K562 (cell line): ENCODE measurements around the gene BAD. TPM values are rescaled to one million over a fixed set of nuclear protein-coding genes. Genes with fewer than 3 reads are reported as not detected.

Experiments
- CCNT2 ChIP-seq: IDR thresholded peaks from 2 replicates; pipeline ENCODE4 v1.6.1; 2011; ENCODE audit warnings: borderline replicate concordance, low read depth, mild to moderate bottlenecking, moderate library complexity, mixed read lengths, low read length; ENCODE audit not compliant: insufficient read length; ENCODE audit errors: extremely low read depth
- EP400 ChIP-seq: fragments of 450-650 bp; IDR thresholded peaks from 2 replicates; pipeline ENCODE4 v1.6.1; 2017; ENCODE audit warnings: antibody characterized with exemption, mild to moderate bottlenecking, moderate library complexity
- ETV5 ChIP-seq: sonication (generic); formaldehyde crosslinking; IDR thresholded peaks from 2 replicates; pipeline ENCODE4 v1.4.0; 2020; ENCODE audit warnings: low read depth, mild to moderate bottlenecking, missing genetic modification reagents
- HCFC1 ChIP-seq: IDR thresholded peaks from 2 replicates; pipeline ENCODE4 v1.6.1; 2012; ENCODE audit warnings: low read depth, low read length, improper control_type of control experiment
- ILK ChIP-seq: fragments of 450-650 bp; IDR thresholded peaks from 2 replicates; pipeline ENCODE4 v1.6.1; 2016; ENCODE audit warnings: missing genetic modification characterization, low read depth, mild to moderate bottlenecking, missing compliant biosample characterization, moderate library complexity, borderline replicate concordance
- MYC ChIP-seq, 2 experiments: fragments of 250-450 bp in 1 of 2; sonication (Bioruptor Pico) in 1 of 2; IDR thresholded peaks; 2 replicates each; pipeline versions ENCODE4 v1.5.1 to v1.6.1; 2012 to 2021; ENCODE audit warnings: low read depth in 2 of 2, borderline replicate concordance in 1 of 2, improper control_type of control experiment in 1 of 2, low read length in 1 of 2, mild to moderate bottlenecking in 1 of 2, moderate library complexity in 1 of 2
- RAD21 ChIP-seq, 2 experiments: fragments of 250-450 bp in 1 of 2; fragments of 450-650 bp in 1 of 2; sonication (Bioruptor Pico) in 1 of 2; formaldehyde crosslinking in 1 of 2; IDR thresholded peaks in 1 of 2; conservative IDR thresholded peaks in 1 of 2; 2 replicates each; pipeline versions ENCODE4 v1.4.0 to v1.8.0; 2020 to 2022; ENCODE audit warnings: mild to moderate bottlenecking in 2 of 2, moderate library complexity in 1 of 2
- RBBP5 ChIP-seq: fragments of 200-600 bp; sonication (generic); IDR thresholded peaks from 2 replicates; pipeline ENCODE4 v1.6.1; 2012; ENCODE audit warnings: borderline replicate concordance, mild to moderate bottlenecking, low read length, control low read depth, inconsistent platforms; ENCODE audit not compliant: insufficient read depth, poor library complexity, severe bottlenecking
- SMAD2 ChIP-seq: fragments of 150-350 bp; IDR thresholded peaks from 2 replicates; pipeline ENCODE4 v1.6.1; 2014; ENCODE audit warnings: low read depth, mild to moderate bottlenecking, low read length
- SMC3 ChIP-seq: conservative IDR thresholded peaks from 2 replicates; pipeline ENCODE4 v1.6.1; 2011; ENCODE audit warnings: low read depth, low read length, improper control_type of control experiment; ENCODE audit not compliant: insufficient read depth
- TEAD2 ChIP-seq: fragments of 450-650 bp; IDR thresholded peaks from 2 replicates; pipeline ENCODE4 v1.6.1; 2016; ENCODE audit warnings: missing genetic modification characterization, control low read depth, missing compliant biosample characterization
- ZBED1 ChIP-seq: IDR thresholded peaks from 2 replicates; pipeline ENCODE4 v1.6.1; 2014
- ZBTB2 ChIP-seq: fragments of 450-650 bp; IDR thresholded peaks from 2 replicates; pipeline ENCODE4 v1.6.1; 2016; ENCODE audit warnings: antibody characterized with exemption
- ZNF165 ChIP-seq: fragments of 250-450 bp; sonication (Bioruptor Pico); IDR thresholded peaks from 2 replicates; pipeline ENCODE4 v1.4.0; 2020; ENCODE audit warnings: borderline replicate concordance
- ZNF253 ChIP-seq: fragments of 250-450 bp; sonication (Bioruptor Pico); conservative IDR thresholded peaks from 2 replicates; pipeline ENCODE4 v1.6.1; 2021; ENCODE audit warnings: mild to moderate bottlenecking
- polyA plus RNA-seq, 8 experiments: library from polyadenylated mRNA; depleted of rRNA in 4 of 8; stranded (reverse) in 5 of 8; unstranded in 3 of 8; fragments of >200 nt; fragmentation: Nextera tagmentation in 2 of 8; fragmentation: Illumina TruSeq in 1 of 8; extraction: Ambion mirVana in 2 of 8; extraction: Trizol in 1 of 8; gene quantifications; 2 replicates each; pipeline versions ENCODE4 v1.2.1 to v1.2.3, GENCODE V29; 2011 to 2014; ENCODE audit warnings: inconsistent platforms in 1 of 8, missing spikeins in 1 of 8
- total RNA-seq, 7 experiments: library from RNA; depleted of rRNA in 6 of 7; stranded (reverse); fragments of >200 nt in 6 of 7; fragmentation: Illumina TruSeq in 2 of 7; extraction: Trizol in 2 of 7; gene quantifications; 2 replicates each; pipeline versions ENCODE4 v1.2.1 to v1.2.3, GENCODE V29; 2011 to 2021; ENCODE audit warnings: low replicate concordance in 1 of 7
- TF ChIP-seq, protein P1 (sequence below): IDR thresholded peaks from 2 replicates; pipeline ENCODE4 v1.6.1; 2011; ENCODE audit warnings: borderline replicate concordance, low read depth, mild to moderate bottlenecking, moderate library complexity, low read length; ENCODE audit not compliant: insufficient read depth, poor library complexity, severe bottlenecking
- TF ChIP-seq, protein P2 (sequence below): sonication (generic); formaldehyde crosslinking; IDR thresholded peaks from 2 replicates; pipeline ENCODE4 v1.8.0; 2022; ENCODE audit warnings: missing genetic modification reagents, mild to moderate bottlenecking, moderate library complexity, borderline replicate concordance
- TF ChIP-seq, protein P3 (sequence below): fragments of 250-450 bp; sonication (Bioruptor Pico); IDR thresholded peaks from 2 replicates; pipeline ENCODE4 v1.8.0; 2022; ENCODE audit warnings: moderate library complexity, mild to moderate bottlenecking, inconsistent platforms

The BAD gene
- total and polyA plus RNA-seq, 9 of the 15 experiments (the other 6 are each of a cell fraction or from before 2014, with no cell fraction given): 0.61 to 45.6 (median 11.8) TPM

DNA sequence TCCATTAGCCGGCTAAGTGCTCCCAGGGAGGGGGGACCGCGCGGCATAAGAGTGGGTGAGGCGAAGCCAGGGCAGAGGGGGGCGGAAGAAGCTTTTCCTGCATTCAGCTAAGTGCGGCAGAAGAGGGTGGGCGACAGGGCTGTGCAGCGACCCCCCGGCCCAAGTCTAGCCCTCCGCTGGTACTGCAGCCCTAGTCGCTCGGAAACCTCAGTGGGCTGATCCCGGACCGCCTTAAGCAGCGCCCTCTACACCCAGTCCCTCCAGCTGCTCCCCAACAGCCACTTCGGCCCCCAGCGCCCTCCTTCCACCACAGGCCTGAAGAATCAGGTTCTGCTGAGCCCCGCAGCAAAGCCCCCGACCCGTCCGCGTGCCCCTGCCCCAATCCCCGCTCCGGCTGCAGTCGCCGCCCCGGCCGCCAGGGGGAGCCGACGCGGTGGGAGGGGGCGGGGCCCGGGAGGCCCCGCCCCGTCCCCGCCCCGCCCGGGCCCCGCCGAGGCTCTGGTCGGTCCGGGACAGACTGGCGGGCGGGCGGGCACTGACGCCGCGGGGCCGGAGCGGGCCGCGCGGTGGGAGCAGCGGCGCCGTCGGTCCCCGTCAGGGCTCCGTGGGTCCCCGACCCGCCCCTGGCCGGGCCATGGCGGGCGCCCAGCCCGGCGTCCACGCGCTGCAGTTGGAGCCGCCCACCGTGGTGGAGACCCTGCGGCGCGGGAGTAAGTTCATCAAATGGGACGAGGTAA is 33.3 kb downstream of the BAD start, which contains the start of gene PLCB3 (continued):
- TF ChIP-seq, protein P1, sequence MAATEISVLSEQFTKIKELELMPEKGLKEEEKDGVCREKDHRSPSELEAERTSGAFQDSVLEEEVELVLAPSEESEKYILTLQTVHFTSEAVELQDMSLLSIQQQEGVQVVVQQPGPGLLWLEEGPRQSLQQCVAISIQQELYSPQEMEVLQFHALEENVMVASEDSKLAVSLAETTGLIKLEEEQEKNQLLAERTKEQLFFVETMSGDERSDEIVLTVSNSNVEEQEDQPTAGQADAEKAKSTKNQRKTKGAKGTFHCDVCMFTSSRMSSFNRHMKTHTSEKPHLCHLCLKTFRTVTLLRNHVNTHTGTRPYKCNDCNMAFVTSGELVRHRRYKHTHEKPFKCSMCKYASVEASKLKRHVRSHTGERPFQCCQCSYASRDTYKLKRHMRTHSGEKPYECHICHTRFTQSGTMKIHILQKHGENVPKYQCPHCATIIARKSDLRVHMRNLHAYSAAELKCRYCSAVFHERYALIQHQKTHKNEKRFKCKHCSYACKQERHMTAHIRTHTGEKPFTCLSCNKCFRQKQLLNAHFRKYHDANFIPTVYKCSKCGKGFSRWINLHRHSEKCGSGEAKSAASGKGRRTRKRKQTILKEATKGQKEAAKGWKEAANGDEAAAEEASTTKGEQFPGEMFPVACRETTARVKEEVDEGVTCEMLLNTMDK: peak; percentile 72
- TF ChIP-seq ETV5 (CRISPR knock-in tag): peak; percentile 46; the same call in 1 of the 2 replicates
- TF ChIP-seq ZNF253 (CRISPR knock-in tag): no peak
- TF ChIP-seq, protein P2, sequence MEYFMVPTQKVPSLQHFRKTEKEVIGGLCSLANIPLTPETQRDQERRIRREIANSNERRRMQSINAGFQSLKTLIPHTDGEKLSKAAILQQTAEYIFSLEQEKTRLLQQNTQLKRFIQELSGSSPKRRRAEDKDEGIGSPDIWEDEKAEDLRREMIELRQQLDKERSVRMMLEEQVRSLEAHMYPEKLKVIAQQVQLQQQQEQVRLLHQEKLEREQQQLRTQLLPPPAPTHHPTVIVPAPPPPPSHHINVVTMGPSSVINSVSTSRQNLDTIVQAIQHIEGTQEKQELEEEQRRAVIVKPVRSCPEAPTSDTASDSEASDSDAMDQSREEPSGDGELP: 0 out of 2 replicates have a peak, but pooled peaks have one; percentile 38
- TF ChIP-seq EP400: peak; percentile 64; the same call in 1 of the 2 replicates
- TF ChIP-seq, protein P3, sequence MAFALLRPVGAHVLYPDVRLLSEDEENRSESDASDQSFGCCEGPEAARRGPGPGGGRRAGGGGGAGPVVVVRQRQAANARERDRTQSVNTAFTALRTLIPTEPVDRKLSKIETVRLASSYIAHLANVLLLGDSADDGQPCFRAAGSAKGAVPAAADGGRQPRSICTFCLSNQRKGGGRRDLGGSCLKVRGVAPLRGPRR (CRISPR knock-in tag): no peak
- no peak for TF ChIP-seq ZNF165 (CRISPR knock-in tag)
- peak; percentile 67 for TF ChIP-seq MYC (IDR thresholded peaks at IDR 0.05; ENCODE audit: low read depth, low read length)
- no peak for TF ChIP-seq MYC (CRISPR knock-in tag; IDR thresholded peaks at IDR 0.05; ENCODE audit: borderline replicate concordance, low read depth)
- TF ChIP-seq ILK (tag): no peak
- TF ChIP-seq HCFC1: 0 out of 2 replicates have a peak, but pooled peaks have one; percentile 3
- TF ChIP-seq RAD21 (CRISPR knock-in tag; conservative IDR thresholded peaks at IDR 0.05 in 1 of 2, IDR thresholded peaks at IDR 0.05 in 1 of 2): peak; percentile 22 to 26; a peak in 3 of 4 replicates
- peak; percentile 47 for TF ChIP-seq RBBP5
- no peak for TF ChIP-seq SMC3
- TF ChIP-seq ZBTB2: 0 out of 2 replicates have a peak, but pooled peaks have one; percentile 40
- TF ChIP-seq TEAD2: no peak
- TF ChIP-seq ZBED1: peak; percentile 36; the same call in 1 of the 2 replicates
- TF ChIP-seq CCNT2: peak; percentile 66
- no peak for TF ChIP-seq SMAD2
